Measurements from ENCODE around the gene DENND4C.
A peak's percentile ranks its signal among the peaks of the same experiment; 100 is the strongest.

The DENND4C gene

GRCh38 chr9:19270421-19270949 is 40.0 kb downstream of the DENND4C start:
- DNase-seq = no peak

GRCh38 chr9:19271081-19271480 is 40.6 kb downstream of the DENND4C start:
- no peak for DNase-seq

- no peak for DNase-seq
Measured at GRCh38 chr9:19281801-19282200, 51.3 kb downstream of the DENND4C start.

- DNase-seq = no peak
Measured at GRCh38 chr9:19283072-19283710, 52.7 kb downstream of the DENND4C start.

- DNase-seq = no peak
Measured at GRCh38 chr9:19284729-19285128, 54.2 kb downstream of the DENND4C start.

GRCh38 chr9:19286634-19287188 is 56.2 kb downstream of the DENND4C start:
- peak; percentile 8 for DNase-seq

GRCh38 chr9:19288081-19288480 is 57.6 kb downstream of the DENND4C start:
- DNase-seq = no peak

GRCh38 chr9:19290103-19290502 is 59.6 kb downstream of the DENND4C start:
- DNase-seq = no peak

GRCh38 chr9:19294219-19294618 is 63.7 kb downstream of the DENND4C start:
- no peak for DNase-seq

- no peak for DNase-seq
Measured at GRCh38 chr9:19298436-19299000, 68.0 kb downstream of the DENND4C start.

- DNase-seq = no peak
Measured at GRCh38 chr9:19303216-19303615, 72.7 kb downstream of the DENND4C start.

- DNase-seq = no peak
Measured at GRCh38 chr9:19306568-19306967, 76.1 kb downstream of the DENND4C start.

GRCh38 chr9:19310246-19310645 is 79.8 kb downstream of the DENND4C start:
- no peak for DNase-seq

GRCh38 chr9:19313573-19313972 is 83.1 kb downstream of the DENND4C start:
- DNase-seq = no peak

GRCh38 chr9:19320495-19320894 is 90.0 kb downstream of the DENND4C start:
- DNase-seq = no peak

- DNase-seq = no peak
Measured at GRCh38 chr9:19331877-19332276, 101.4 kb downstream of the DENND4C start.

- DNase-seq = no peak
Measured at GRCh38 chr9:19336166-19336565, 105.7 kb downstream of the DENND4C start.

- DNase-seq = no peak
Measured at GRCh38 chr9:19342947-19343346, 112.5 kb downstream of the DENND4C start.

- DNase-seq = no peak
Measured at GRCh38 chr9:19358701-19359100, 128.2 kb downstream of the DENND4C start.

- DNase-seq = no peak
Measured at GRCh38 chr9:19369107-19369506, 138.6 kb downstream of the DENND4C start.

- no peak for DNase-seq
Measured at GRCh38 chr9:19371942-19372341, 141.4 kb downstream of the DENND4C start.

- DNase-seq = no peak
Measured at GRCh38 chr9:19372567-19372966, 142.1 kb downstream of the DENND4C start.

- no peak for DNase-seq
Measured at GRCh38 chr9:19373527-19373926, 143.0 kb downstream of the DENND4C start.

- DNase-seq = no peak
Measured at GRCh38 chr9:19375538-19375937, 145.0 kb downstream of the DENND4C start.

- no peak for DNase-seq
Measured at GRCh38 chr9:19376931-19377330, 146.4 kb downstream of the DENND4C start.

All from NCI-H748 treated with DMSO at 0.1 percent for 48 hours (cell line).